Measurements from ENCODE around the gene NME2. TPM values are rescaled to one million over a fixed set of nuclear protein-coding genes. Genes with fewer than 3 reads are reported as not detected.

Gene NME2
- total RNA-seq, 1 donor from 2014 or later, result 840 TPM

DNA sequence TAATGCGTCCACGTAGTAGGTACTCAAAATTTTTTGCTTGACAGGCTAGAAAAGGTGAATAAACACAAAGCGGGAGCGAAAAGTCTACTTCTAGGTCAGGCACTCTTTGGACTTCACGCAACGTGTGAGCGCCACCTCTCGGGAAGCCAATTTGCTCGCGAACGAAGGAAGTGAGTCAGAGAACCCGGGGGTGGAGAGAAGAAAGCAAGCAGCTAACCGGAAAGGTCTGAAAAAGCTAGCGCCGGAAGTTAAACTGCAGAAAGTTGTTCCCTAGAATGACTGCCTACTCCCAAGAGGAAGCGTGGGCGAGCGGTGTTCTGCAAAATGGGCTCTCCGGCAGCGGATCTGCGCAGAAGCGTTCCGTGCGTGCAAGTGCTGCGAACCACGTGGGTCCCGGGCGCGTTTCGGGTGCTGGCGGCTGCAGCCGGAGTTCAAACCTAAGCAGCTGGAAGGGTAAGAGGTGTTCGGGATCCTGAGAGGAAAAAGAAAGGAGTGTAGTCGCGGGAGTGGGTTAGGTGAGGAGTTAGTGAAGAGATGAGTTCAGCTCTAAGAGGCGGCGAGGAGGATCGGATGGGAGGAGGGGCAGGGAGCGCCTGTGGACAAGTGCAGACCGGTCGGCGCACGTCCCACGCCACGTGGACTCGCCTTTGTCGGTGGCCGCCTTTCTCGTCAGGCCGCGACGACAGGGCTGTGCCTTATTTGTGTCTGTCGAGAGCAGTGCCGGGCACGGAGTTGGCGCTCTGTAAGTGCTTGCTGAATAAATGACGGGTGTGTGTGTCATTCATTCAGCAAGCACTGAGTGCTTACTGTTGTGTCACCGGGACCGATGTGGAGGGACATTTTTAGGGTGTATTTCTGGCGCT lies 12.8 kb upstream of the NME2 start, which contains the start of gene NME1:
Gene NME1 (plus strand): TSS at position 350 of the 863 bp plus-strand sequence. CDS start 2,096 bp downstream, outside the sequence.
- peak; percentile 96 for TF ChIP-seq CTCF (conservative IDR thresholded peaks at IDR 0.05; ENCODE audit: low read depth, low read length)
- peak within 1 kb of the TSS; percentile 80 for H3K4me3 ChIP-seq (ENCODE audit: low read depth, low read length)
- DNase-seq (ENCODE audit: low read depth), result peak; percentile 99

DNA sequence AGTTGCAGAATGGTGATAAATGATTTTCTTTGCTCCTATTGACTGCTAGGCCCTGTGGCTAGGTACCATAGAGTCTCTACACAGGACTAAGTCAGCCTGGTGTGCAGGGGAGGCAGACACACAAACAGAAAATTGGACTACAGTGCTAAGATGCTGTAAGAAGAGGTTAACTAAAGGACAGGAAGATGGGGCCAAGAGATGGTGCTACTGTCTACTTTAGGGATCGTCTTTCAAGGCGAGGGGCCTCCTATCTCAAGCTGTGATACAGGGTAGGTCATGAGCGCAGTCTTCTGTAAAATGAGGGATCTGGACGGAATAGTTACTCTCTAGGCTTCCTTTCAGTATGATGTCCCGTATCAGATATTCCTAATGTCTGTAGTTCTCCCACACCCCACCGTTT lies 12.0 kb upstream of the NME2 start:
- H3K4me3 ChIP-seq (ENCODE audit: low read depth, low read length), result peak overlapping the region; percentile 80
- no peak for DNase-seq (ENCODE audit: low read depth)
- TF ChIP-seq CTCF (conservative IDR thresholded peaks at IDR 0.05; ENCODE audit: low read depth, low read length), result no peak

DNA sequence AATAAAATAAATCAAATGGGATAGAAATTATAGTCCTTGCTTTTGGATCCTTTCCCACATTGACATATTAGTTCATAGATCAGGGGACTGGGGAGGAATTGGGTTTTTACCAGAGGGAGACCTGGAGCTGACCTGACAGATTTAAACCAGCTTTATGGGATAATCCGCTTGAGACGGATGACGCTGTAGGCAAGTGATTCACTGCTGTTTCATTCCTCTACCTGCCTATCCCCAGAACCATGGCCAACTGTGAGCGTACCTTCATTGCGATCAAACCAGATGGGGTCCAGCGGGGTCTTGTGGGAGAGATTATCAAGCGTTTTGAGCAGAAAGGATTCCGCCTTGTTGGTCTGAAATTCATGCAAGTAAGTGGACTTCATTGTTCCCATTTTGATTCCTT lies 10.8 kb upstream of the NME2 start:
- no peak overlapping the region for H3K4me3 ChIP-seq (ENCODE audit: low read depth, low read length)
- DNase-seq (ENCODE audit: low read depth), result no peak
- no peak for TF ChIP-seq CTCF (conservative IDR thresholded peaks at IDR 0.05; ENCODE audit: low read depth, low read length)

GRCh38 chr17:51159604-51160003 lies 6.6 kb upstream of the NME2 start:
- no peak overlapping the region for H3K4me3 ChIP-seq (ENCODE audit: low read depth, low read length)
- TF ChIP-seq CTCF (conservative IDR thresholded peaks at IDR 0.05; ENCODE audit: low read depth, low read length), result no peak
- DNase-seq (ENCODE audit: low read depth), result no peak

GRCh38 chr17:51161541-51161940 lies 4.7 kb upstream of the NME2 start:
- DNase-seq (ENCODE audit: low read depth), result no peak
- no peak overlapping the region for H3K4me3 ChIP-seq (ENCODE audit: low read depth, low read length)
- TF ChIP-seq CTCF (conservative IDR thresholded peaks at IDR 0.05; ENCODE audit: low read depth, low read length), result no peak

GRCh38 chr17:51164911-51165679 lies 1.1 kb upstream of the NME2 start:
- TF ChIP-seq CTCF (conservative IDR thresholded peaks at IDR 0.05; ENCODE audit: low read depth, low read length), result no peak

More at GRCh38 chr17:51164911-51165679, 1.1 kb upstream of the NME2 start:
- DNase-seq (ENCODE audit: low read depth), result no peak
- peak overlapping the region; percentile 95 for H3K4me3 ChIP-seq (ENCODE audit: low read depth, low read length)
